Activated naive CD8-positive, alpha-beta T cell treated with anti-CD3 and anti-CD28 coated beads, Interleukin-2, amount 50 U/mL, for 24 hours (primary cell): Measurements from ENCODE around the gene CAPN9.
"Not testable (repeated sequence)": the region's sequence is repeated elsewhere in the genome, so short reads cannot be mapped to it uniquely, and the experiment has no call there.

Experiments
- ATAC-seq: fragments of 150-1000 bp; cut with Tn5 transposase; one replicate; pipeline ENCODE4 v1.10.0; 2021
- DNase-seq: peaks from one replicate; pipeline ENCODE4 v3.0.0; 2021
- H3K27ac Mint-ChIP-seq: one replicate; pipeline ENCODE4 v1.8.0; 2021; ENCODE audit warnings: mild to moderate bottlenecking, mixed read lengths
- H3K27me3 Mint-ChIP-seq: one replicate; pipeline ENCODE4 v1.8.0; 2021; ENCODE audit warnings: mixed read lengths
- H3K36me3 Mint-ChIP-seq: one replicate; pipeline ENCODE4 v1.8.0; 2021; ENCODE audit warnings: low read depth, mixed read lengths
- H3K4me1 Mint-ChIP-seq: one replicate; pipeline ENCODE4 v1.8.0; 2021; ENCODE audit warnings: mixed read lengths
- H3K4me3 Mint-ChIP-seq: one replicate; pipeline ENCODE4 v1.8.0; 2021; ENCODE audit warnings: mild to moderate bottlenecking, moderate library complexity, mixed read lengths
- H3K9me3 Mint-ChIP-seq: one replicate; pipeline ENCODE4 v1.8.0; 2021; ENCODE audit warnings: mixed read lengths

CAPN9 gene

DNA sequence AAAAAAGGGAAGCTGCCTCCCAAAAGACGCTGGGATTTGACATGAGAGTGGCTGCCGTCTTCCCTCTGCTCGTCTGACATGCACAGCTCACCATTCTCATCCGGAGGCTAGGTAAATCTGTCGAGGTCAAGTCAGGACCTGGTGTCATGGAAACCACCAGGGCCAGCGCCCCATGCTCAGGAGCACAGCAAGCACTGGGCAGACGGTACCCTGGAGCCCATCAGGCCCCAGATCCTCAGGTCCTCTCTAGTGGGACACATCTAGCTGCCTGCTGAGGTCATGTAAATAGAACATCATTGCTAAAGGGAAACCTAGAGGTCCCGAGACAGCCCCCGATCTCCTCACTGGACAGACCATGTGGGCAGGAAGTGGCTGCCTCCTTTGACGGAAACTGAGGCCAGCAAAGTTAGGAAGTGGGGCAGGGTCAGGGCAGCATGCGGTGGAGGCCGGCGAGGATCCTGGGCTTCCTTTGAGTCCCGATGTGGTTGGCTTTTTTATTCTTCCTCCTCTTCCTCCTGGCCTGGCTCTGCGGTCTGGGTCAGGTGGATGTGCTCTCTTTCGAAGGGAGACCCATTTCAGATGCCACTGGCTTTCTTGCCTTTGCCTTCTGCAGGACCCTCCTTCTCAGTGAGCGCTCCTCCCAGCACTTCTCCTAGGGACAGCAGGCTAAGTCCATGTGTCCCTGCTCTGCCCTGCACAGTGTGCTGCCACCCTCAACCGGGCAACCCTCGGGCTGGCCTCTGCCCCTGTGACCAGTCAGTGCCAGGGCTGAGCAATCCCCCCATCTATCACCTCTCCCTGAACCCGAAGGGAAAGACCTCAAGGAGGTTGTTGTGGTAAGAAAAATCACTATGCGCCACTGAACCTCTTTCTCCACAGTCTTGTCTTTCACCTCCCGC is 39.2 kb upstream of the CAPN9 start:
- DNase-seq (no peak), ATAC-seq (no peak)
- Mint-ChIP-seq H3K27me3 (peaks cover 8% of the 10 kb centered on the region), H3K4me3 (no peak overlapping the region), H3K4me1 (no peaks in the 10 kb centered on the region), H3K36me3 (no peaks in the 10 kb centered on the region), H3K27ac (no peak overlapping the region), H3K9me3 (no peaks in the 10 kb centered on the region)

DNA sequence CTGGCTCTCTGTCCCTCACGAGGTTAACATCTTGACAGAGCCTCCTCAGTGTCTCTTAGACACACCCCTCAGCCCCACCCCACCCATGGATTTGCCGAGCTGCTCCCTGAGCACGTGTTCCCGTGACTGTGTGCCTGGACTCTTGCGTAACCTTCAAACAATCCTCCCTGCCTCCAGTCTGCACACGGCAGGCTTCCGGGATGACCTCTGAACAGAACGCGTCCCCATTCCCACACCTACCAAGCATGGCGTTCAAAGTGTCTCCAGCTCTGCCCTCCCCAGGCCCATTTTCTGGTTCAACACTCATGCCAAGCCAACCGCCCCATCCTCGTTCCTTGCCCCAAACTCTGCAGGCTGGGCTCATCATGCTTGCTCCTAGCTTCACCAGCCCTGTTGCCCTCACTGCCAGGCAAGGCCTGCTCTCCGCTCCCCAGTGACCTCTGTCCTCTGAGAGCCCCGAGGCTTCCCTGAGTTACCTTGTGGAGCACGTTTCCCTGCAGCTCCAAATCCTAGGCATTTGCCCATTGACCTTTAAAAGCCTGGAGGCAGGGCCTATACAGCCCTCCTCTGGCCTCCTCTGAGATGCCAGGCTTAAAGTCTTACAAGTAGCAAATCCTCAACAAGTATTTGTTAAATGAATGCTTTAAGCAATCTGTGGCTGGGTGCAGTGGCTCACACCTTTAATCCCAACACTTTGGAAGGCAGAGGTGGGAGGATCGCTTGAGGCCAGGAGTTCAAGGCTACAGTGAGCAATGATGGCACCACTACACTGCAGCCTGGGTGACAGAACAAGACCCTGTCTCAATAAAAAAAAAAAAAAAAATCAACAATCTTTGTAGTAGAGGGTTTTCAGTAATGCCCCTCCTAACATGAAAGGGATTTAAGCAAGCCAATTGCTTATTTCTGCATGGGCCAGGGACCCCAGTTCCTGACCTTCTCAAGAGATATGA is 38.3 kb upstream of the CAPN9 start:
- Mint-ChIP-seq H3K4me1 (no peaks in the 10 kb centered on the region), H3K4me3 (no peak overlapping the region), H3K36me3 (no peaks in the 10 kb centered on the region), H3K27ac (no peak overlapping the region), H3K9me3 (no peaks in the 10 kb centered on the region), H3K27me3 (peaks cover 10% of the 10 kb centered on the region)
- DNase-seq = no peak
- no peak for ATAC-seq

DNA sequence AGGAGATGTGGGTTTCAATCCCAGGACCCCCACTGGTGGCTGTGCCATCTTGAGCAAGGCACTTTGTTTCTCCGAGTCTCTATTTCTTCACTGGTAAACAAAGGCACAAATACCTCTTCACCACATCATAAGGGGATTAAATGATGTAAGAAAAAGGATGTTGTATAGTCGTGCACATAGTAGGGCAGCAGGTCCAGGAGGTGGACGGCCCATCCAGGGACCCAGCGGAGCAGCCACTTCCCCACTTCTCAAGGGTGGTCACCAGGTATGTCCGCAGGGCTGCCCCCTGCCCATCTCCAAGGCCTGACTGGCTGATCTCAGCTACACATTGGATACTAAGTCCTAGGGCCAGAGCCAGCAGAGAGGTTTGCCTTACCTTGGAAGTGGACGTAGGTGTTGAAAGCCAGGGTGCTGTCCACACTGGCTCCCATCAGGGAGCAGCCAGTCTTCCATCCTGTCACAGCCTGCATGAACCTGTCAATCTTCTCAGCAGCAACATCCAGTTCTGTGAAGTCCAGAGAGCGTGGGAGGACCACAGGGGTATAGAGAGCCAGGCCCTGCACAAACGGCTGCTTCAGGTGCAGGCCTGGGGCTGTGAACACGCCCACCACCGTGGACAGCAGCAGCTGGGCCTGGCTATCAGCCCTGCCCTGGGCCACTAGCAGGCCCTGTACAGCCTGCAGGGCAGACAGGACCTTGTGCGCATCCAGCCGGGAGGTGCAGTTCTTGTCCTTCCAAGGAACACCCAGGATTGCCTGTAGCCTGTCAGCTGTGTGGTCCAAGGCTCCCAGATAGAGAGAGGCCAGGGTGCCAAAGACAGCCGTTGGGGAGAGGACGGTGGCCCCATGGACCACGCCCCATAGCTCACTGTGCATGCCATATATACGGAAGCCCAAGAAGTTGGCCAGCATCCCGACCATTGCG is 37.3 kb upstream of the CAPN9 start:
- H3K27me3 Mint-ChIP-seq = peaks cover 12% of the 10 kb centered on the region
- DNase-seq = no peak
- no peaks in the 10 kb centered on the region for H3K4me1 Mint-ChIP-seq
- ATAC-seq = no peak
- no peaks in the 10 kb centered on the region for H3K36me3 Mint-ChIP-seq
- H3K4me3 Mint-ChIP-seq = no peak overlapping the region
- no peak overlapping the region for H3K27ac Mint-ChIP-seq
- no peaks in the 10 kb centered on the region for H3K9me3 Mint-ChIP-seq

DNA sequence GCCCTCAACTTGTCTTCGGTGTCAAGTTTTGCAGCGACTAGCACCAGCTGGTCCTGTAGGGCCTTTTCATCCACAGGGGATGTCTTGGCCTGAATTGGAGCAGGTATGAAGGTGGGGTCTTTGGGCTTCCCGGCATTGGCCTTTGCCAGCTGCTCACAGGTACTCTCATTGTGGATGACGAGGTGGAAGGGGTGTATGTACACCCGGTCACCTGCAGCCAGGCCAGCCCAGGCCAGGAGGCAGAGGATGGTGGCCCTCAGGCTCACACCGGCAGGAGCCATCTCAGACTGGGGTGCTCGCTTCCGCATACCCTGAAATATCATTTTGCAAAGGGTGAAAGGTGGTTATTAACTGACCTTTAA is 36.7 kb upstream of the CAPN9 start:
- H3K4me3 Mint-ChIP-seq = no peak overlapping the region
- no peaks in the 10 kb centered on the region for H3K4me1 Mint-ChIP-seq
- H3K36me3 Mint-ChIP-seq = no peaks in the 10 kb centered on the region
- no peaks in the 10 kb centered on the region for H3K9me3 Mint-ChIP-seq
- DNase-seq = no peak
- peaks cover 14% of the 10 kb centered on the region for H3K27me3 Mint-ChIP-seq
- no peak for ATAC-seq
- no peak overlapping the region for H3K27ac Mint-ChIP-seq

DNA sequence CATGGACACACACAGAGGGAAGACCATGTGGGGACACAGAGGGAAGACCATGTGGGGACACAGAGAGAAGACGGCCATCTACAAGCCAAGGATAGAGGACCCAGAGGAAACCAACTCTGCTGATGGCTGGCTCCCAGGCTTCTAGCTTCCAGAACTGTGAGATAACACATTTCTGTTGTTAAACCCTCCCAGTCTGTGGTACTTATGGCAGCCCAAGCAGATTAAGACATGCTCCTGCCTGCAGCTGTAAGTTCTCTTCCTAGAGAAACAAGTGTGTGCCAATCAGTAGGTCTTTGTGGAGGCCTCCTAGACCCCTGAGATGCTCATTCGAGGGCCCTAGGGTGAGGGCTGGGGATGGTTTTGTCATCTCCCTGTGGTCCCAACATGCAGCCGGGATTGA is 35.9 kb upstream of the CAPN9 start:
- Mint-ChIP-seq H3K9me3 (peaks cover 1% of the 10 kb centered on the region), H3K27me3 (peaks cover 14% of the 10 kb centered on the region)

DNA sequence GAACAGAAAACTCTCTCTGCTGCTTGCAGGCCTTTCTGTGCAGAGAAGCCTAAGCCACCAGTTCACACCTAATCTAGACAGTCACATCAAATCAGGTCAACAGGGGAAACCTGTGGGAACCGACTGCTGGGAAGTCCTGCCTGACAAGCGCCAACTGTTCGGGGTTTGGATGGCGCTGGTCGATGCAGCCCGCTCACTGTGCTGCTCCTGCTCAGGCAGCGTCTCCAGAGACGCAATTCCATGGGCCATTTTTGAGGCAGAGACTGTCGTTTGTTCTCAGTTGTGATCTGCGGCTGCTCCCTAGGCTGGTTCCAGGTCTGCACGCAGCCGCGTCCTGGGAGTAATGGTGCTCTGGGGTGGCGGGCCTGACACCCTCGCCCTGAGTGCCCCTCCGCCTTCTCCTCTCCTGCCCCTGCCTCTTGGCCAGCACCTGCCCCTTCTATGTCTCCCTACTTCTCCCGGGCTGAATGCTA is 34.7 kb upstream of the CAPN9 start:
- H3K4me3 Mint-ChIP-seq = no peak overlapping the region
- DNase-seq = no peak
- no peaks in the 10 kb centered on the region for H3K36me3 Mint-ChIP-seq
- peaks cover 19% of the 10 kb centered on the region for H3K27me3 Mint-ChIP-seq
- H3K27ac Mint-ChIP-seq = no peak overlapping the region
- H3K4me1 Mint-ChIP-seq = no peaks in the 10 kb centered on the region
- no peak for ATAC-seq
- H3K9me3 Mint-ChIP-seq = peaks cover 7% of the 10 kb centered on the region

More for the DNA sequence above, 35.9 kb upstream of the CAPN9 start:
- ATAC-seq = no peak
- H3K36me3 Mint-ChIP-seq = no peaks in the 10 kb centered on the region
- DNase-seq = no peak
- H3K4me1 Mint-ChIP-seq = no peaks in the 10 kb centered on the region
- H3K27ac Mint-ChIP-seq = no peak overlapping the region
- H3K4me3 Mint-ChIP-seq = no peak overlapping the region

DNA sequence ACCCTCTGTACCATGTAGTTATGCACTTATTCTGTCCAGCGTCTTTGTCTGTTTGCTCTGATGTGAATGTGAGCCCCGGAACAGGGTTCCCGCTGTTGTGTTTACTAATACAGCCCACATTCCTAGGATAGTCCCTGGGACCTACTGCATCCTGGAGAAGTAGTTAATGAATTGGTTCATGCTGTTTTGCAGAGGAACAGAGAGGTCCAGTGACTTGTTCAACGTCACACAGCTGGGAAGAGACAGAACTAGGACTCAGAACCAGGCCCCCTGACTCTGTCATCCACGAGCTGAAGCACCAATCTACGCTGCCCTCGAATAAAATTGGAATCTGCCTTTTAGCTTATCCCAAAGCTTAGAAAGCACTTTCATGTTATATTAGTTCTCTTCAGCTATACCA is 34.0 kb upstream of the CAPN9 start:
- no peak overlapping the region for H3K4me3 Mint-ChIP-seq
- H3K27ac Mint-ChIP-seq = no peak overlapping the region
- H3K9me3 Mint-ChIP-seq = peaks cover 7% of the 10 kb centered on the region
- H3K27me3 Mint-ChIP-seq = peaks cover 13% of the 10 kb centered on the region
- H3K4me1 Mint-ChIP-seq = no peaks in the 10 kb centered on the region
- ATAC-seq = no peak
- DNase-seq = no peak
- H3K36me3 Mint-ChIP-seq = no peaks in the 10 kb centered on the region

DNA sequence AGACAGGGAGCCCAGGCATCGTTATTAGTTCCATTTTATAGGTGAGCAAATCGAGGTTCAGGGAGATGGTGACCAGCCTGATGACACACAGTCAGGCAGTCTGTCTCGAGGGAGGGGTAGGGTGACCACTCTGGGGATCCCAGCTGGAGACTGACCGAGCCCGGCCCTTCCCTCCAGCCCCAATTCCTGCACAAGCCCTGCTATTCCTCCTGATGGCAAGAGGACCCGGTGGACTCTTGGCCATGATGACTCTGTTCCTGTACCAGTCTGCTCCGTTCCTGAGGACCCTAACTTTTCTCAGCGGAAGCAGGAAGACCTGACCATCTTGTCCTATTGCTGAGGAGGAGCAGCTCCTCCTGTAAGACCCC is 33.7 kb upstream of the CAPN9 start:
- no peak overlapping the region for H3K27ac Mint-ChIP-seq
- DNase-seq (no peak), ATAC-seq (no peak)
- H3K9me3 Mint-ChIP-seq = peaks cover 7% of the 10 kb centered on the region
- peaks cover 15% of the 10 kb centered on the region for H3K27me3 Mint-ChIP-seq
- H3K4me3 Mint-ChIP-seq = no peak overlapping the region
- H3K4me1 Mint-ChIP-seq = no peaks in the 10 kb centered on the region
- no peaks in the 10 kb centered on the region for H3K36me3 Mint-ChIP-seq

DNA sequence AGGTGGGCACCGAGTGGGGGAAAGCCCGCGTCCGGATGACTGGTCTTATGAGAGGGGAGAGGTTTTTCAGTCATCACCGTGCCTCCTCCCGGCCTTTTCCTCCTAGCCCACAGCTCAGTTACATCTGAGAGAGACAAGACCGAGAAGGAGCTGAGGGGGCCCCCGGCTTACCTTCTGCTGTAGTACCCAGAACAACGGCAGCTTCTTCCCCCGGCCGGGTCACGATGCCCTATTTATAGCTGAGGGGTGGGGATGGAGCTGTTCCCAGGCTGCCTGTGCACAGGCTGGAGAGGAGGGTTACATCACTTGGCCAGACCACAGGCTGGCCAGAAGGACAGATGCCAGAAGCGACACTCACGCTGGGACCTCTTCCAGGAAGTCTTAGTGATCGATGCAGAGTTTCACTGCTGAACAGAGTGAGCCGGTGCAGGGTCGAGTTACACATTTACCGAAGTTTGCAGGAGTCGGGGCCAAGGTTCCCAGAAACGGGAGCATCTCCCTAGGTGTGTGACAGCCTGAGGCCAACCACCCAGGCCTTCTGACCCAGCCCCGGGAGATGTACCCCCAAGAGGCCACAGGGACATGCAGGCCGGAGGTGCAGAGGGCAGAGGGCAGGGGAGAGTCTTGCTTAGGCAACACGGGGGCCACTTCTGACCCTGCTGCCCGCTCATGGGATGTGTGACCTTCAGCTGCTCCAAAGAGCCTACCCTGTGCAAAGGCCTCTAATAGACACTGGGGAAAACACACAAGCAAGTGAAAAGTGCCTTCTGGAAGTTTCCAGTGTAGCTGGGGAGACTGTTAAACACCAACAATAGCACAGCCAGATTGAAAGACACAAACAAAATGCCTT is 33.0 kb upstream of the CAPN9 start, which contains the start of gene AGT:
TSS of gene AGT (minus strand) at position 208 of the 850 bp plus-strand sequence. CDS start 3,299 bp downstream, outside the sequence.
- Mint-ChIP-seq H3K27ac (no peak within 1 kb of the TSS), H3K4me3 (no peak within 1 kb of the TSS), H3K4me1 (no peaks in the 10 kb centered on the region), H3K9me3 (peaks cover 7% of the 10 kb centered on the region), H3K36me3 (no peaks in the 10 kb centered on the region), H3K27me3 (peaks cover 19% of the 10 kb centered on the region)
- ATAC-seq (no peak), DNase-seq (no peak)

DNA sequence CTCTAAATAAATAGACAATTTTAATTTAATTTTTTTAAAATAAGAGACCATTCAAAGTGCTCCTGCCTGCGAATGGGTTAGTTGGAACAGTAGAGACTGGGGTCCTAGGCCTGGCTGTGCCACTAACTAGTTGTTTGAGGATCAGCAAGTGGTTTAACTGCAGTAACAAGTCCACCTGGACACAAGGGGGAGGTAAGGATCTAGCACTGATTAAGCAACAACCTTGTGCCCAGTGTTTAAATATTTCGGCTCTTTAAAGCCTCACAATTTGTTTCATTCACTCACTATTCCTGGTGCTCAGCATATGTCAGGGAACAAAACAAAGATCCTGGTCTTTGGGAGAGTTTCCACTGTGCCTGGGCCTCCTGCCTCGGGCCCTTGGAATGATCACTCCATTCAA is 31.7 kb upstream of the CAPN9 start:
- H3K4me3 Mint-ChIP-seq = no peak overlapping the region
- H3K27ac Mint-ChIP-seq = no peak overlapping the region
- H3K36me3 Mint-ChIP-seq = no peaks in the 10 kb centered on the region
- ATAC-seq = no peak
- H3K4me1 Mint-ChIP-seq = no peaks in the 10 kb centered on the region
- peaks cover 20% of the 10 kb centered on the region for H3K27me3 Mint-ChIP-seq
- no peak for DNase-seq
- peaks cover 7% of the 10 kb centered on the region for H3K9me3 Mint-ChIP-seq

DNA sequence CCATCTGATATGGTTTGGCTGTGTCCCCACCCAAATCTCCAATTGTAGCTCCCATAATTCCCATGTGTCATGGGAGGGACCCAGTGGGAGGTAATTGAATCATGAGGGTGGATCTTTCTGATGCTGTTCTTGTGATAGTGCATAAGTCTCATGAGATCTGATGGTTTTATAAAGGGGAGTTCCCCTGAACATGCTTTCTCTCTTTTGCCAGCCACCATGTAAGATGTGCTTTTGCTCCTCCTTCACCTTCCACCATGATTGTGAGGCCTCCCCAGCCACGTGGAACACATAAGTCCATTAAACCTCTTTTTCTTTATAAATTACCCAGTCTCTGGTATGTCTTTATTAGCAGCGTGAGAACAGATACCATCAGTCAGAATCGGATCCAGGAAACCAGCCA is 30.7 kb upstream of the CAPN9 start:
- ATAC-seq, H3K4me3 Mint-ChIP-seq, H3K36me3 Mint-ChIP-seq, H3K4me1 Mint-ChIP-seq, DNase-seq, H3K9me3 Mint-ChIP-seq, H3K27ac Mint-ChIP-seq: not testable (repeated sequence)
- H3K27me3 Mint-ChIP-seq = peaks cover 23% of the 10 kb centered on the region

DNA sequence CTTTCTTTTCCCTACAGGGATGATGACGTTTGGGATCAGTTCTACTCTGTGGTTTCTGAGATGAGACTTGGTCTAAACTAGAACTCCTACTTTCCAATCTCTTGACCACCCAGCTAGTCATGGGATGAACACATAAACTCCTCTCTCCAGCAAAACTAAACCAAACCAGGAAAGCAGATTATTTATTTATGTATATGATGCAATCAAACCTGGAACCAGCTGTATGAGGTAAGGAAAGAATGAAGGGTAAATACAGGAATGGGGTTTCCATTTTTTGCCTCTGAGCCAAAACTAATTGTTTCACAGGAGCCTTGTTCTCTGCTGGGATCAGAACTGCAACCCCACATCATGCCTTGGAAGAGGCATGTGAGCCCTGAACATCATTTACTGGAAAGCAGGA is 29.9 kb upstream of the CAPN9 start:
- ATAC-seq = no peak
- H3K9me3 Mint-ChIP-seq = peaks cover 12% of the 10 kb centered on the region
- H3K27ac Mint-ChIP-seq = no peak overlapping the region
- DNase-seq = no peak
- no peaks in the 10 kb centered on the region for H3K4me1 Mint-ChIP-seq
- H3K27me3 Mint-ChIP-seq = peaks cover 23% of the 10 kb centered on the region
- peaks cover 2% of the 10 kb centered on the region for H3K36me3 Mint-ChIP-seq
- H3K4me3 Mint-ChIP-seq = no peak overlapping the region

DNA sequence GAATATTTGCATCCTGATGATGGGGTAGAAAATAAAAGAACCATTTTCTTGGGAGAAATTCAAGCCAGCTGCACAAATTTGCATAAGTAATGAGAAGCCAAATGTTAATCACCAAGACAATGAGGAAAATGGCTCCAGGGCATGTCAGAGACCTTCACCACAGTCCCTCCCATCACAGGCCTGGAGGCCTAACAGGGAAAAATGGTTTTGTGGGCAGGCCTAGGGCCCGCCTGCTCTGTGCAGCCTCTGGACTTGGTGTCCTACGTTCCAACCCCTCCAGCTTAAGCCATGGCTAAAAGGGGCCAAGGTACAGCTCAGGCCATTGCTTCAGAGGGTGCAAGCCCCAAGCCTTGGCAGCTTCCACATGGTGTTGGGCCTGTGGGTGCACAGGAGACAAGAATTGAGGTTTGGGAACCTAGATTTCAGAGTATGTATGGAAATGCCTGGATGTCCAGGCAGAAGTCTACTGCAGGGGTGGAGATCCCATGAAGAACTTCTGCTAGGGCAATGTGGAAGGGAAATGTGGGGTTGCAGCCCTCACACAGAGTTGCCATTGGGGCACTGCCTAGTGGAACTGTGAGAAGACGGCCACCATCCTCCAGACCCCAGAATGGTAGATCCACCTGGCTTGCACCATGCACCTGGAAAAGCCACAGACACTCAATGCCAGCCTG is 25.2 kb upstream of the CAPN9 start:
- H3K9me3 Mint-ChIP-seq, H3K4me1 Mint-ChIP-seq, H3K4me3 Mint-ChIP-seq, H3K36me3 Mint-ChIP-seq, H3K27ac Mint-ChIP-seq, ATAC-seq, DNase-seq, H3K27me3 Mint-ChIP-seq: not testable (repeated sequence)
